NB4 (cell line): ENCODE measurements around the gene CKS1B.

Experiments
- DNase-seq: peaks from one replicate; pipeline ENCODE4 v3.0.0; 2010; ENCODE audit warnings: low read depth
- H3K4me3 ChIP-seq: one replicate; pipeline ENCODE4 v1.5.1; 2011; ENCODE audit warnings: mild to moderate bottlenecking, low read depth, low read length, moderate library complexity
- MYC ChIP-seq: IDR thresholded peaks from 2 replicates; pipeline ENCODE4 v1.6.1; 2011; ENCODE audit warnings: low read depth, low read length
- POLR2A ChIP-seq: IDR thresholded peaks from 2 replicates; pipeline ENCODE4 v1.6.1; 2011; ENCODE audit warnings: mild to moderate bottlenecking; ENCODE audit not compliant: insufficient read length; ENCODE audit errors: extremely low read depth
- TF ChIP-seq, protein P1 (sequence below): IDR thresholded peaks from one replicate; pipeline ENCODE4 v1.5.1; 2012; ENCODE audit warnings: low read depth, low read length
- TF ChIP-seq, protein P2 (sequence below): IDR thresholded peaks from 2 replicates; pipeline ENCODE4 v1.6.1; 2011; ENCODE audit warnings: low read depth, low read length

Gene CKS1B

DNA sequence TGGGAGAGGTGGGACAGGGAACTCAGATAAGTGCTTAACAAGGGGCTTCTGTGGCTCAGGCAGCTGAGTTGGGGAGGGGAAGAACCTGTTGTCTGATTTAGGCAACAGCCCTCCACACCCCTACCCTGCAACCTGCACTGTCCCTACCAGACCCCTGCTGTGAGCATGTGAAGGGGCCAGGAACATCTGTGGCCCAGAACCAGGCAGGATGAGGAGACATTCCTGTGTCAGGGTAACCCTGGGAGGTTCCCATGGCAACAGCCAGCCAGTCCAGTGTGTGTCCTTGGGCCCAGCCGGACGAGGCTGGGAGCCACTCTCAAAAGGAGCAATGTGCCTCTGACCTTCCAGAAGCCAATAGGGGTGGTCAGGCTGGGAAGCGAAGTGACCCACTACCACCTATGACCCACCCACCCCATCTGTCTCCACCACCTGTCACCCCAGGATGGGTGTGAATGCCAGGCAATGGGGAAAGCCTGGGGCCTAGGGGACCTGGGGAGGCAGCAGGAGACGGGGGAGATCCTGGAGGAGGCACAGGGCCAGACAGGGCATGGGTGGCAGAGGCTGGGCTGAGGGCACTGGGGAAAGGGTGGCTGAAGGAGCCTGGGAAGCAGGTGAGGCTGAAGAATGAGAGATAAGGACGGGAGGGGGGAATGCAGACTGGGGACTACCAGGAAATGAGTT is 33.0 kb upstream of the CKS1B start:
- TF ChIP-seq POLR2A (no peak), MYC (no peak)
- TF ChIP-seq, protein P1, sequence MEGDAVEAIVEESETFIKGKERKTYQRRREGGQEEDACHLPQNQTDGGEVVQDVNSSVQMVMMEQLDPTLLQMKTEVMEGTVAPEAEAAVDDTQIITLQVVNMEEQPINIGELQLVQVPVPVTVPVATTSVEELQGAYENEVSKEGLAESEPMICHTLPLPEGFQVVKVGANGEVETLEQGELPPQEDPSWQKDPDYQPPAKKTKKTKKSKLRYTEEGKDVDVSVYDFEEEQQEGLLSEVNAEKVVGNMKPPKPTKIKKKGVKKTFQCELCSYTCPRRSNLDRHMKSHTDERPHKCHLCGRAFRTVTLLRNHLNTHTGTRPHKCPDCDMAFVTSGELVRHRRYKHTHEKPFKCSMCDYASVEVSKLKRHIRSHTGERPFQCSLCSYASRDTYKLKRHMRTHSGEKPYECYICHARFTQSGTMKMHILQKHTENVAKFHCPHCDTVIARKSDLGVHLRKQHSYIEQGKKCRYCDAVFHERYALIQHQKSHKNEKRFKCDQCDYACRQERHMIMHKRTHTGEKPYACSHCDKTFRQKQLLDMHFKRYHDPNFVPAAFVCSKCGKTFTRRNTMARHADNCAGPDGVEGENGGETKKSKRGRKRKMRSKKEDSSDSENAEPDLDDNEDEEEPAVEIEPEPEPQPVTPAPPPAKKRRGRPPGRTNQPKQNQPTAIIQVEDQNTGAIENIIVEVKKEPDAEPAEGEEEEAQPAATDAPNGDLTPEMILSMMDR = no peak
- TF ChIP-seq, protein P2, sequence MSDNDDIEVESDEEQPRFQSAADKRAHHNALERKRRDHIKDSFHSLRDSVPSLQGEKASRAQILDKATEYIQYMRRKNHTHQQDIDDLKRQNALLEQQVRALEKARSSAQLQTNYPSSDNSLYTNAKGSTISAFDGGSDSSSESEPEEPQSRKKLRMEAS = no peak
- H3K4me3 ChIP-seq = no peak overlapping the region
- DNase-seq = no peak

DNA sequence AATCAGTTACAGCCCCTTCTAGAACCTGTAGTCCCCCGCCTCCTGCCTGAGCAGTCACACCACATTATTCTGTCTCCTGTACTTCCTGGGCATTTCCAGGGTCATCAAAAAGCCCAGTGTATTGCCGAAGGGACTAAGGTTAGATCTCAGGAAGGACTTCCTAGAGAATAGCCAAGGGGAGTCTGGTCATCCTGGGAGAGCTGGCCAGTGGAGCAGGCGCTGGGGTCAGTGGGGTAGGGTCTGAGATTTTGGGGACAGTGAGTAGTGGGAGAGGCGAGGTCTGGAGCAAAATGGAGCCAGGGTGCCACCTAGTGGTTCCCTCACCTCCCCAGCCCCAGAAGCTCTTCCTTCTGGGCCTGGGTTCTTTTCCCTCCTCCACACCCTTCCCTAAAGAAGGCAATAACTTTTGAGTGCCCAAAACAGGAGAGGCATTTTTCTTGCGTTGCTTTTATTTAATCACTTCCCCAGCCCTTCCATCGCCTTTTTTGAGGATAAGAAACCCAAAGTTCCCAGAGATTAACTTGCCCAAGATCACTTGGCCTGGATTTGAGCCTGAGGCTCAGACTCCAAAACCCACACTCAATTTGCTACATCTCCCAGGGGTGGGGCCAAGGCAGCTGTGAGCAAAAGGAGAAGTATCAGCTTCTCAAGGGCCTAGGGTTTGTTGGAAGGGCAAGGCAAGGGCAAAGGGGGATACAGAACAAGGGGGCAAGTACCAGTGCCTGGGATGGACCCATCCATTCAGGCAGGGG is 30.7 kb upstream of the CKS1B start:
- DNase-seq = peak; percentile 84
- no peak overlapping the region for H3K4me3 ChIP-seq
- TF ChIP-seq, protein P1 = peak; percentile 85
- TF ChIP-seq POLR2A = no peak
- no peak for TF ChIP-seq MYC
- TF ChIP-seq, protein P2 = no peak

DNA sequence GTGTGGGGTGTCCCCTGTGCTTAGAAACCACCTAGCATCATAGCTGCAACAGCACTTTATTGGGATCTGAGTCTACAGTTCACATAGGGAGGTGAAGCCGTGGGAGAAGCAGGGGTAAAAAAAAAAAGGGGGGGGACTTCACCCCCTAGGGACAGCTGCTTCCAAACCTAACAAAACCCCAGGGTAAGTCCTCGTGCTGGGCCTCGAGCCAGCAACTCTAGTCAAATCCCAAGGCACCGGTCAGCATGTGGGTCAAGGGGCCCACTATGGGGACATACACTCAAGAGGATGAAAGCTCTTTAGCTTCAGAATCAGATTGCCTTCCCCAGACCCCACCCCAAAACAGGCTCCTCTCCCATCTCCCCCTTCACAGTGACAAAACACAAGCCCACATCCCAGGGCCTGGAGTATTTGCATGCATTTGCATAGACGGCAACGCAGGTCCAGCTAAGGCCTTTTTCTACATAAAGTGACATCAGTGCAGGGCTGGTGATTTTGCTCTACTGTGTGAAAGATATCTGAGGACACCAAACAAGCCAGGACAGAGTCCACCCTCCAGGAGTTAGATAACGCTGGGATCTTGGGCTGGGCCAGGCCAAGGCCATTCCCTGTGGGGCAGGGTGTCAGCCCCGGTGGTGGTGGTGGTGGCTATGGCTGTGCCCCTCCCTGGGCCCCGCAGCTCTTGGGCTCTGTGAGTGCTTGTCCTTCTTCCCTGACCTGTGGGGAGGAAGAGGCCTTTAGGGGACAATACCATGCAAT is 29.9 kb upstream of the CKS1B start:
- DNase-seq = no peak
- no peak overlapping the region for H3K4me3 ChIP-seq
- TF ChIP-seq, protein P1 = no peak
- no peak for TF ChIP-seq MYC
- TF ChIP-seq POLR2A = no peak
- TF ChIP-seq, protein P2 = no peak

DNA sequence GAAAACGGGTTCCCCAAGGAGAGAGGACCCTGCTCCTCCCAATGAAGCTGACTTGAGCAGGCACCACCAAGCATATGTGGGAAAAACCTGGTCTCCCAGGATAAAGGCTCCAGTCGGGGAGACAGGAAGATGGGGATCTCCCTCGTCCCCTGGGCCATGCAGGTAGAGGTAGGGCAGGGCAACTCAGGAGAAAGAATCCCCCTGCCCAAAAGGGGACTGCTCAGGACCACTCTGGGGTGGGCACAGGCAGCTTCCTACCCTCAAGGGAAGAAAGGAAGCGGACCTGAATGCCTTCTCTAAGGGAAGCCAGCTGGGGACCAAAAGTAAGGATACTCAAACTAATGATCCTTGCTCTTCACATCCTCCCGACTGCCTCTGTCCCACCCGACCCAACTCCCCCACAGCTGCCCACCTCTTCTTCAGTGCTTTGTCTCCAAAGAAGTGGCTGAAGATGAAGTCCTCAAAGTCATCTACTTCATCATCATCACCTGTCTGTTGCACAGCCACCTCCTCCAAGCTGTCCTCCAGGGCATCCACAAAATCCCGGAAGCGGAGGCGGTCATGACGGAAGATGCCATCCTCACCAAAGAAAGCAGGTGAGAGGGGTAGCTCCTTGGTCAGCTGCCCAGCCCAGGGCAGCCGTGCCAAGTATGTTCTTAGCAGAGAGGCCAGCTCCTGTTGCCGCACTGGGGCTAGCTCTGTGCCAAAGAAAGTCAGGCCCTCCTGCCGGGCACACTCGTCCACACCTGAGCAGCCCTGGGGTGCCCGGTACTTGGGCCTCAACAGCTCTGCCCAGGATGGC is 29.1 kb upstream of the CKS1B start:
- no peak for TF ChIP-seq MYC
- TF ChIP-seq, protein P2 = no peak
- TF ChIP-seq, protein P1 = no peak
- no peak for TF ChIP-seq POLR2A
- no peak overlapping the region for H3K4me3 ChIP-seq
- no peak for DNase-seq
